Activated CD4-positive, alpha-beta memory T cell treated with anti-CD3 and anti-CD28 coated beads, Interleukin-2, amount 10 ng/mL, durations not matched to agents 7 days and 5 days (primary cell): ENCODE results near the gene FAT2. TPM values are rescaled to one million over a fixed set of nuclear protein-coding genes. Genes with fewer than 3 reads are reported as not detected.

Experiments
- CTCF ChIA-PET: fragments of 350-600 bp; sonication (Branson Sonifier 250); formaldehyde crosslinking; loops from one replicate; lab custom pipeline; 2021; ENCODE audit warnings: antibody characterized with exemption, inconsistent platforms; lab: Charles Lee
- POLR2A ChIA-PET: fragments of 350-600 bp; sonication (Branson Sonifier 250); formaldehyde crosslinking; loops from one replicate; lab custom pipeline; 2021; ENCODE audit warnings: antibody characterized with exemption; lab: Charles Lee
- DNase-seq: peaks from one replicate; pipeline ENCODE4 v3.0.0-alpha.2; 2020
- H3K27ac Mint-ChIP-seq: one replicate; pipeline ENCODE4 v1.8.0; 2021; ENCODE audit warnings: mild to moderate bottlenecking, mixed read lengths
- H3K27me3 Mint-ChIP-seq: one replicate; pipeline ENCODE4 v1.8.0; 2021; ENCODE audit warnings: mixed read lengths
- H3K36me3 Mint-ChIP-seq: one replicate; pipeline ENCODE4 v1.8.0; 2021; ENCODE audit warnings: low read depth, mixed read lengths
- H3K4me1 Mint-ChIP-seq: one replicate; pipeline ENCODE4 v1.8.0; 2021; ENCODE audit warnings: mixed read lengths
- H3K4me3 Mint-ChIP-seq: one replicate; pipeline ENCODE4 v1.8.0; 2021; ENCODE audit warnings: mild to moderate bottlenecking, mixed read lengths
- H3K9me3 Mint-ChIP-seq: one replicate; pipeline ENCODE4 v1.8.0; 2021; ENCODE audit warnings: mixed read lengths
- total RNA-seq, 2 experiments: library from RNA; stranded (reverse); gene quantifications; one replicate each; pipeline ENCODE4 v1.2.3, GENCODE V29; 2021

Gene FAT2
- total RNA-seq, 2 experiments from 2014 or later: not detected

GRCh38 chr5:151553130-151553670, 37.9 kb downstream of the FAT2 start:
- DNase-seq: no peak
- no peaks in the 10 kb centered on the region for H3K9me3 Mint-ChIP-seq
- no peaks in the 10 kb centered on the region for H3K4me1 Mint-ChIP-seq
- H3K4me3 Mint-ChIP-seq: no peak overlapping the region
- ChIA-PET CTCF (no interaction called here), POLR2A (no interaction called here)
- no peak overlapping the region for H3K27ac Mint-ChIP-seq
- H3K36me3 Mint-ChIP-seq: no peaks in the 10 kb centered on the region
- peaks cover 2% of the 10 kb centered on the region for H3K27me3 Mint-ChIP-seq

- Mint-ChIP-seq H3K9me3 (no peaks in the 10 kb centered on the region), H3K36me3 (no peaks in the 10 kb centered on the region), H3K4me1 (no peaks in the 10 kb centered on the region), H3K27ac (no peak overlapping the region), H3K4me3 (no peak overlapping the region), H3K27me3 (peaks cover 2% of the 10 kb centered on the region)
- CTCF ChIA-PET: no interaction called here
- POLR2A ChIA-PET: no interaction called here
- no peak for DNase-seq
These were observed 39.1 kb downstream of the FAT2 start for GRCh38 chr5:151551985-151552384.

- Mint-ChIP-seq H3K4me3 (no peak overlapping the region), H3K36me3 (no peaks in the 10 kb centered on the region), H3K4me1 (no peaks in the 10 kb centered on the region), H3K27me3 (no peaks in the 10 kb centered on the region), H3K27ac (no peak overlapping the region), H3K9me3 (no peaks in the 10 kb centered on the region)
- no peak for DNase-seq
- ChIA-PET POLR2A (no interaction called here), CTCF (no interaction called here)
These were observed 41.0 kb downstream of the FAT2 start for GRCh38 chr5:151550146-151550545.

GRCh38 chr5:151549713-151550112, 41.4 kb downstream of the FAT2 start:
- no peaks in the 10 kb centered on the region for H3K36me3 Mint-ChIP-seq
- POLR2A ChIA-PET: no interaction called here
- CTCF ChIA-PET: no interaction called here
- H3K27ac Mint-ChIP-seq: no peak overlapping the region
- no peak overlapping the region for H3K4me3 Mint-ChIP-seq
- no peaks in the 10 kb centered on the region for H3K9me3 Mint-ChIP-seq
- H3K27me3 Mint-ChIP-seq: no peaks in the 10 kb centered on the region
- no peaks in the 10 kb centered on the region for H3K4me1 Mint-ChIP-seq
- DNase-seq: no peak

GRCh38 chr5:151547364-151547763, 43.8 kb downstream of the FAT2 start:
- CTCF ChIA-PET: interaction anchor here (0.7 kb wide), 1 partner anchor 105 kb away, joined by 3 read pairs; no protein-coding TSS in a partner anchor
- H3K4me3 Mint-ChIP-seq: no peak overlapping the region
- H3K27ac Mint-ChIP-seq: no peak overlapping the region
- DNase-seq: no peak
- H3K36me3 Mint-ChIP-seq: no peaks in the 10 kb centered on the region
- H3K4me1 Mint-ChIP-seq: no peaks in the 10 kb centered on the region
- POLR2A ChIA-PET: no interaction called here
- no peaks in the 10 kb centered on the region for H3K9me3 Mint-ChIP-seq
- H3K27me3 Mint-ChIP-seq: no peaks in the 10 kb centered on the region

- Mint-ChIP-seq H3K27me3 (no peaks in the 10 kb centered on the region), H3K4me1 (no peaks in the 10 kb centered on the region), H3K27ac (no peak overlapping the region), H3K4me3 (no peak overlapping the region), H3K36me3 (no peaks in the 10 kb centered on the region), H3K9me3 (no peaks in the 10 kb centered on the region)
- DNase-seq: no peak
- ChIA-PET POLR2A (no interaction called here), CTCF (no interaction called here)
These were observed 49.6 kb downstream of the FAT2 start for GRCh38 chr5:151541571-151541970.

Other genes starting within 250 kb of the FAT2 start
- not detected for gene SLC36A2, start 243.8 kb downstream of the FAT2 start, total RNA-seq
- 1 to 10 TPM; 5.4 to 6.4 TPM for gene SLC36A1, start 143.7 kb downstream of the FAT2 start, total RNA-seq
- under 1 TPM in 1 of 2 experiments, not detected in 1; 0.25 TPM for gene SPARC, start 95.6 kb upstream of the FAT2 start, total RNA-seq
- 10 to 100 TPM; 62.6 to 64.3 TPM for gene ATOX1, start 167.3 kb upstream of the FAT2 start, total RNA-seq
- 100 to 1,000 TPM; 198 to 210 TPM for gene G3BP1, start 180.6 kb upstream of the FAT2 start, total RNA-seq